Measurements from ENCODE around the gene FNDC3A. TPM values are rescaled to one million over a fixed set of nuclear protein-coding genes. Genes with fewer than 3 reads are reported as not detected.
A peak's percentile ranks its signal among the peaks of the same experiment; 100 is the strongest.

Gene FNDC3A, protein sequence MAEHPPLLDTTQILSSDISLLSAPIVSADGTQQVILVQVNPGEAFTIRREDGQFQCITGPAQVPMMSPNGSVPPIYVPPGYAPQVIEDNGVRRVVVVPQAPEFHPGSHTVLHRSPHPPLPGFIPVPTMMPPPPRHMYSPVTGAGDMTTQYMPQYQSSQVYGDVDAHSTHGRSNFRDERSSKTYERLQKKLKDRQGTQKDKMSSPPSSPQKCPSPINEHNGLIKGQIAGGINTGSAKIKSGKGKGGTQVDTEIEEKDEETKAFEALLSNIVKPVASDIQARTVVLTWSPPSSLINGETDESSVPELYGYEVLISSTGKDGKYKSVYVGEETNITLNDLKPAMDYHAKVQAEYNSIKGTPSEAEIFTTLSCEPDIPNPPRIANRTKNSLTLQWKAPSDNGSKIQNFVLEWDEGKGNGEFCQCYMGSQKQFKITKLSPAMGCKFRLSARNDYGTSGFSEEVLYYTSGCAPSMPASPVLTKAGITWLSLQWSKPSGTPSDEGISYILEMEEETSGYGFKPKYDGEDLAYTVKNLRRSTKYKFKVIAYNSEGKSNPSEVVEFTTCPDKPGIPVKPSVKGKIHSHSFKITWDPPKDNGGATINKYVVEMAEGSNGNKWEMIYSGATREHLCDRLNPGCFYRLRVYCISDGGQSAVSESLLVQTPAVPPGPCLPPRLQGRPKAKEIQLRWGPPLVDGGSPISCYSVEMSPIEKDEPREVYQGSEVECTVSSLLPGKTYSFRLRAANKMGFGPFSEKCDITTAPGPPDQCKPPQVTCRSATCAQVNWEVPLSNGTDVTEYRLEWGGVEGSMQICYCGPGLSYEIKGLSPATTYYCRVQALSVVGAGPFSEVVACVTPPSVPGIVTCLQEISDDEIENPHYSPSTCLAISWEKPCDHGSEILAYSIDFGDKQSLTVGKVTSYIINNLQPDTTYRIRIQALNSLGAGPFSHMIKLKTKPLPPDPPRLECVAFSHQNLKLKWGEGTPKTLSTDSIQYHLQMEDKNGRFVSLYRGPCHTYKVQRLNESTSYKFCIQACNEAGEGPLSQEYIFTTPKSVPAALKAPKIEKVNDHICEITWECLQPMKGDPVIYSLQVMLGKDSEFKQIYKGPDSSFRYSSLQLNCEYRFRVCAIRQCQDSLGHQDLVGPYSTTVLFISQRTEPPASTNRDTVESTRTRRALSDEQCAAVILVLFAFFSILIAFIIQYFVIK
- total RNA-seq (ENCODE audit: unreplicated experiment) = 39.4 TPM
- long read RNA-seq, partial matches to known transcripts = 6 of 9 reads
- long read RNA-seq, other reads (novel, unspliced or antisense) = 3 of 9 reads

DNA sequence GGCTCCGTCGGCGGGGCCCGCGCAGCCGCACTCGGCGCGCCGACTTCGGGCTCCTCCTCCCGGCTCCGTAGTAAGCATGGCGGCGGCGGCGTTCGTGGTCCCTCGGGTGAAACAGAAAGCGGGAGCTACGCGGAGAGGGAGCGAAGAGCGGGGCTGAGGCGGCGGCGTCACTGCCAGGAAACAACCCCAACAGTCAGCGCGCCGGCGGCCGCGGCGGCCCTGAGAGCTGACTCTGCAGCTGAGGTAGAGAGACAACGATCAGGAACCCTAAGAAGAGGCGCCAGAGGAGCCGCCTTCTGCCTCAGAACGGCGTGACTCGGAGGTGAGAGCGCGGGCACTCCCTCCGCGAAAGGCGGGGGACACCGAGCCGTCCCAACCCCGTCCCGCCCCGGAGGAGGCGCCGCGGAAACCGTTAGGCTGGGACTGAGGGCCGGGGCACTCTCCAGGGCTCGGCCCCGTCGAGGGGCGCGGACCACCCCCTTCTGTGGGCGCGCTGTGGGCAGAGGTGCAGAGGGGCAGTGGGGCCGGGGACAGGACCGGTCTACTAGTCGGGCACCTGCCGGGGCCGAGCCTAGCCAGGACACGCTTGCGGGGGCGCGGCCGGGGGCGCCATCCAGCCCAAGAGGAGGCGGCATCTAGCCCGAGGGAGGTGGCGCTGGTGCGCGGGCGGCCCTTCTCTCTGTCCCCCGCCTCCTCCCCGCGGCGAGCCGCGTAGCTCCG lies at the start of gene FNDC3A:
Gene FNDC3A, plus strand, starts transcription at position 57 of the 720 bp plus-strand sequence. CDS start 30,279 bp downstream, outside the sequence.
- H3K4me3 Mint-ChIP-seq (ENCODE audit: unreplicated experiment) = peak within 1 kb of the TSS; percentile 97

DNA sequence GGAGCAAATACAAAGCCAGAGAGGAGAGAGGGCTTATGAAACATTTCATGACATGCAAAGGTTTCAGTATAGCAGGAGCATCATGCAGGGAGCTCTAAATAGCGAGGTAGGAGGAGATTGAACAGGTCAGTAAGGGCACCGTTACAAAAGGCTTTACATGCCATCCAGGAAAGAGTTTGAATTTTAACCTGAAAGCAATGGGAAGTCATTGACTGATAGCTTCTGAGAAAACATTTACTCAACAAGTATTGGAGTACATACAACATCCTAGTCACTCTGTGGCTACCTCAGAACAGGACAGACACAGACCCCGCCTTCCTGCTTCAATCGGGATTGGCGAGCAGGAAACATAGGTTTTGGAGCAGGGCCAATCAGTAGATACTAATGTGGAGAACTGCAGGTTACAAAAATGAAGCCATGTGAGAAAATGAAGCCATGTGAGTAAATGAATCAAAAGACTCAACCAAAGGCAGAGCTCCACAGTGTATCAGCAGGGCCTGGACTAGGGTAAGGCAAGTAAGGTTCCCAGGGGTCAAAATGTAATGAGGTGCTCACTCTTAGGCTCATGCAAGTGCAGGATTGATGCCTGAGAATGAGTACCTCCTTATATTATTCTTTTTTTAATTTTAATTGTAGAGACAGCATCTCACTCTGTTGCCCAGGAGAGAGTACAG lies 46.8 kb upstream of the FNDC3A start:
- H3K4me1 Mint-ChIP-seq (ENCODE audit: unreplicated experiment) = no peaks in the 10 kb centered on the region
- TF ChIP-seq, protein P1, sequence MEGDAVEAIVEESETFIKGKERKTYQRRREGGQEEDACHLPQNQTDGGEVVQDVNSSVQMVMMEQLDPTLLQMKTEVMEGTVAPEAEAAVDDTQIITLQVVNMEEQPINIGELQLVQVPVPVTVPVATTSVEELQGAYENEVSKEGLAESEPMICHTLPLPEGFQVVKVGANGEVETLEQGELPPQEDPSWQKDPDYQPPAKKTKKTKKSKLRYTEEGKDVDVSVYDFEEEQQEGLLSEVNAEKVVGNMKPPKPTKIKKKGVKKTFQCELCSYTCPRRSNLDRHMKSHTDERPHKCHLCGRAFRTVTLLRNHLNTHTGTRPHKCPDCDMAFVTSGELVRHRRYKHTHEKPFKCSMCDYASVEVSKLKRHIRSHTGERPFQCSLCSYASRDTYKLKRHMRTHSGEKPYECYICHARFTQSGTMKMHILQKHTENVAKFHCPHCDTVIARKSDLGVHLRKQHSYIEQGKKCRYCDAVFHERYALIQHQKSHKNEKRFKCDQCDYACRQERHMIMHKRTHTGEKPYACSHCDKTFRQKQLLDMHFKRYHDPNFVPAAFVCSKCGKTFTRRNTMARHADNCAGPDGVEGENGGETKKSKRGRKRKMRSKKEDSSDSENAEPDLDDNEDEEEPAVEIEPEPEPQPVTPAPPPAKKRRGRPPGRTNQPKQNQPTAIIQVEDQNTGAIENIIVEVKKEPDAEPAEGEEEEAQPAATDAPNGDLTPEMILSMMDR (IDR thresholded peaks at IDR 0.05; ENCODE audit: unreplicated experiment) = no peak
- no peak for DNase-seq (ENCODE audit: low spot score)
- no peaks in the 10 kb centered on the region for H3K9me3 Mint-ChIP-seq (ENCODE audit: unreplicated experiment)
- H3K36me3 Mint-ChIP-seq (ENCODE audit: low read depth, unreplicated experiment) = no peaks in the 10 kb centered on the region
- H3K27me3 Mint-ChIP-seq (ENCODE audit: unreplicated experiment) = no peaks in the 10 kb centered on the region
- no peak overlapping the region for H3K27ac Mint-ChIP-seq (ENCODE audit: unreplicated experiment)
- no peak overlapping the region for H3K4me3 Mint-ChIP-seq (ENCODE audit: unreplicated experiment)

More for the DNA sequence above, at the start of gene FNDC3A:
- Mint-ChIP-seq H3K4me1 (ENCODE audit: unreplicated experiment) (peaks cover 24% of the 10 kb centered on the region), H3K27me3 (ENCODE audit: unreplicated experiment) (peaks cover 18% of the 10 kb centered on the region), H3K27ac (ENCODE audit: unreplicated experiment) (peak within 1 kb of the TSS; percentile 98), H3K9me3 (ENCODE audit: unreplicated experiment) (no peaks in the 10 kb centered on the region), H3K36me3 (ENCODE audit: low read depth, unreplicated experiment) (peaks cover 8% of the 10 kb centered on the region)
- DNase-seq (ENCODE audit: low spot score) = peak; percentile 75
- TF ChIP-seq, protein P1 (IDR thresholded peaks at IDR 0.05; ENCODE audit: unreplicated experiment) = no peak

DNA sequence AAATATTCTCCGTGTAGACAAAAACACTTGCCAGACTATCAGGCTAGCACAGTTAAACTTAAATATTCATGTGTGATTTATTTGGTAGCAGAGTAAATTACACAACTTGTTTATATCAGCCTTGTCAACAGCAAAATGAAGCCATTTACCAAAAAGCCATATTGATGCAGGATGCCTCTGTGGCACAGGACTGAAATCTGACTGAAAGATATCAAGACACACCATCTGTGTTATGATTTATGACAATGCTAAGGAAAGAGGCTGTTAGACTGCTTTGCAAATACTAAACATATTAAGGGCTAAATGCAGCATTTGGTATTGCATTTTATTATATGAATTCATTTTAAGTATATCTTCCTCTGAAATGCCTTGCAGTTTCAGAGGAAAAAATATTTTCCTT lies 44.8 kb upstream of the FNDC3A start:
- Mint-ChIP-seq H3K36me3 (ENCODE audit: low read depth, unreplicated experiment) (no peaks in the 10 kb centered on the region), H3K27ac (ENCODE audit: unreplicated experiment) (no peak overlapping the region), H3K27me3 (ENCODE audit: unreplicated experiment) (no peaks in the 10 kb centered on the region), H3K4me3 (ENCODE audit: unreplicated experiment) (no peak overlapping the region), H3K4me1 (ENCODE audit: unreplicated experiment) (no peaks in the 10 kb centered on the region), H3K9me3 (ENCODE audit: unreplicated experiment) (no peaks in the 10 kb centered on the region)
- no peak for DNase-seq (ENCODE audit: low spot score)
- TF ChIP-seq, protein P1 (IDR thresholded peaks at IDR 0.05; ENCODE audit: unreplicated experiment) = no peak

DNA sequence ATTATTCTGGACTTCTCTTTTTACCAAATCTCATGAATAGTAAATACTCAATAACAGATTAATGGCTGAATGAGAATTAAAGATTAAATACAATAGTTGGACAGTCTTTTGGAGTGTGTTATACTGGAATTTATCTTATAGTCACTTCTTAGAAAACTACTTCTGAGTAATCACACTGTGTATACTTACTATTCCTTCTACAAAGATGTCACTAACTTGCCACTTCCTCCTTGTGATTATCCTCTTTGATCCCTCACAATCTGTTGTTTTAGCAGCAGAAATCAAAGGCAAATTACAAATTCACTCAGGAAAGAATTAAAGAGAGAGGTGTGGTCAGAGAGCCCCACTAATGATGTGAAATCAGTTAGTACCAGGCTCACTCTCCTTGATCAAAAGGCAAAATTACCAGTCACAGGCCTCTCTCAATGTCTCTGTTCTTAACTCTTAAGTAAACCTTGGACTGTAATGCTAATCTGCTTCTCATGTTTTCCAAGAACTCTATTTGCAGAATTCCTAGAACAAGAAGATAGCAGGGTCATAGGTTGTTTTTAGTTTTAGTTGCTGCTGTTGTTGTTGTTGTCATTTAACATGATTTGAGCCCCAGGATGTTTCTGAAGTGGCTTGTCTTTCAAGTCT lies 37.3 kb upstream of the FNDC3A start:
- H3K27ac Mint-ChIP-seq (ENCODE audit: unreplicated experiment) = no peak overlapping the region
- no peak overlapping the region for H3K4me3 Mint-ChIP-seq (ENCODE audit: unreplicated experiment)
- H3K9me3 Mint-ChIP-seq (ENCODE audit: unreplicated experiment) = no peaks in the 10 kb centered on the region
- no peaks in the 10 kb centered on the region for H3K4me1 Mint-ChIP-seq (ENCODE audit: unreplicated experiment)
- no peak for DNase-seq (ENCODE audit: low spot score)
- TF ChIP-seq, protein P1 (IDR thresholded peaks at IDR 0.05; ENCODE audit: unreplicated experiment) = no peak
- no peaks in the 10 kb centered on the region for H3K27me3 Mint-ChIP-seq (ENCODE audit: unreplicated experiment)
- H3K36me3 Mint-ChIP-seq (ENCODE audit: low read depth, unreplicated experiment) = no peaks in the 10 kb centered on the region

All from endothelial cell (in vitro differentiated cells).